HCT116 (cell line): ENCODE data around the gene CCL14.

Experiments used
- CBX3 ChIP-seq: IDR thresholded peaks from 2 replicates; pipeline ENCODE4 v1.6.1; 2012; ENCODE audit warnings: low read depth
- EGR1 ChIP-seq: IDR thresholded peaks from 2 replicates; pipeline ENCODE4 v1.6.1; 2012; ENCODE audit warnings: low read depth
- ELF1 ChIP-seq: IDR thresholded peaks from 2 replicates; pipeline ENCODE4 v1.6.1; 2012; ENCODE audit warnings: low read depth, borderline replicate concordance
- EZH2 ChIP-seq: fragments of 200-600 bp; sonication (generic); IDR thresholded peaks from 2 replicates; pipeline ENCODE4 v1.6.1; 2017; ENCODE audit warnings: antibody characterized with exemption, mixed run types
- EZH2phosphoT487 ChIP-seq: fragments of 200-600 bp; IDR thresholded peaks from 2 replicates; pipeline ENCODE4 v1.6.1; 2018; ENCODE audit warnings: antibody characterized with exemption, borderline replicate concordance
- POLR2A ChIP-seq: IDR thresholded peaks from 2 replicates; pipeline ENCODE4 v1.7.0; 2011; ENCODE audit warnings: borderline replicate concordance; ENCODE audit not compliant: insufficient read depth, insufficient read length; ENCODE audit errors: extremely low read depth
- POLR2AphosphoS5 ChIP-seq: IDR thresholded peaks from 2 replicates; pipeline ENCODE4 v1.6.1; 2011; ENCODE audit warnings: mild to moderate bottlenecking, low read depth, low read length, moderate library complexity
- YY1 ChIP-seq: IDR thresholded peaks from 2 replicates; pipeline ENCODE4 v1.6.1; 2011; ENCODE audit warnings: low read length, low read depth, moderate library complexity, mild to moderate bottlenecking; ENCODE audit not compliant: insufficient replicate concordance; ENCODE audit errors: extremely low read depth
- TF ChIP-seq, protein P1 (sequence below): IDR thresholded peaks from 2 replicates; pipeline ENCODE4 v1.6.1; 2012; ENCODE audit warnings: low read depth
- TF ChIP-seq, protein P2 (sequence below), 3 experiments: fragments of 200-600 bp in 1 of 3; sonication (generic) in 1 of 3; IDR thresholded peaks in 2 of 3; conservative IDR thresholded peaks in 1 of 3; 2 replicates each; pipeline ENCODE4 v1.5.1; 2012 to 2017; ENCODE audit warnings: low read depth in 2 of 3, low read length in 2 of 3, antibody characterized with exemption in 1 of 3, borderline replicate concordance in 1 of 3, control low read depth in 1 of 3, mild to moderate bottlenecking in 1 of 3, mixed read lengths in 1 of 3, mixed run types in 1 of 3, moderate library complexity in 1 of 3; ENCODE audit not compliant: insufficient read depth in 1 of 3
- TF ChIP-seq, protein P3 (sequence below): IDR thresholded peaks from 2 replicates; pipeline ENCODE4 v1.6.1; 2012

- TF ChIP-seq, protein P1, sequence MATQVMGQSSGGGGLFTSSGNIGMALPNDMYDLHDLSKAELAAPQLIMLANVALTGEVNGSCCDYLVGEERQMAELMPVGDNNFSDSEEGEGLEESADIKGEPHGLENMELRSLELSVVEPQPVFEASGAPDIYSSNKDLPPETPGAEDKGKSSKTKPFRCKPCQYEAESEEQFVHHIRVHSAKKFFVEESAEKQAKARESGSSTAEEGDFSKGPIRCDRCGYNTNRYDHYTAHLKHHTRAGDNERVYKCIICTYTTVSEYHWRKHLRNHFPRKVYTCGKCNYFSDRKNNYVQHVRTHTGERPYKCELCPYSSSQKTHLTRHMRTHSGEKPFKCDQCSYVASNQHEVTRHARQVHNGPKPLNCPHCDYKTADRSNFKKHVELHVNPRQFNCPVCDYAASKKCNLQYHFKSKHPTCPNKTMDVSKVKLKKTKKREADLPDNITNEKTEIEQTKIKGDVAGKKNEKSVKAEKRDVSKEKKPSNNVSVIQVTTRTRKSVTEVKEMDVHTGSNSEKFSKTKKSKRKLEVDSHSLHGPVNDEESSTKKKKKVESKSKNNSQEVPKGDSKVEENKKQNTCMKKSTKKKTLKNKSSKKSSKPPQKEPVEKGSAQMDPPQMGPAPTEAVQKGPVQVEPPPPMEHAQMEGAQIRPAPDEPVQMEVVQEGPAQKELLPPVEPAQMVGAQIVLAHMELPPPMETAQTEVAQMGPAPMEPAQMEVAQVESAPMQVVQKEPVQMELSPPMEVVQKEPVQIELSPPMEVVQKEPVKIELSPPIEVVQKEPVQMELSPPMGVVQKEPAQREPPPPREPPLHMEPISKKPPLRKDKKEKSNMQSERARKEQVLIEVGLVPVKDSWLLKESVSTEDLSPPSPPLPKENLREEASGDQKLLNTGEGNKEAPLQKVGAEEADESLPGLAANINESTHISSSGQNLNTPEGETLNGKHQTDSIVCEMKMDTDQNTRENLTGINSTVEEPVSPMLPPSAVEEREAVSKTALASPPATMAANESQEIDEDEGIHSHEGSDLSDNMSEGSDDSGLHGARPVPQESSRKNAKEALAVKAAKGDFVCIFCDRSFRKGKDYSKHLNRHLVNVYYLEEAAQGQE = no peak
- TF ChIP-seq POLR2AphosphoS5 = no peak
- no peak for TF ChIP-seq YY1
- TF ChIP-seq, protein P2, sequence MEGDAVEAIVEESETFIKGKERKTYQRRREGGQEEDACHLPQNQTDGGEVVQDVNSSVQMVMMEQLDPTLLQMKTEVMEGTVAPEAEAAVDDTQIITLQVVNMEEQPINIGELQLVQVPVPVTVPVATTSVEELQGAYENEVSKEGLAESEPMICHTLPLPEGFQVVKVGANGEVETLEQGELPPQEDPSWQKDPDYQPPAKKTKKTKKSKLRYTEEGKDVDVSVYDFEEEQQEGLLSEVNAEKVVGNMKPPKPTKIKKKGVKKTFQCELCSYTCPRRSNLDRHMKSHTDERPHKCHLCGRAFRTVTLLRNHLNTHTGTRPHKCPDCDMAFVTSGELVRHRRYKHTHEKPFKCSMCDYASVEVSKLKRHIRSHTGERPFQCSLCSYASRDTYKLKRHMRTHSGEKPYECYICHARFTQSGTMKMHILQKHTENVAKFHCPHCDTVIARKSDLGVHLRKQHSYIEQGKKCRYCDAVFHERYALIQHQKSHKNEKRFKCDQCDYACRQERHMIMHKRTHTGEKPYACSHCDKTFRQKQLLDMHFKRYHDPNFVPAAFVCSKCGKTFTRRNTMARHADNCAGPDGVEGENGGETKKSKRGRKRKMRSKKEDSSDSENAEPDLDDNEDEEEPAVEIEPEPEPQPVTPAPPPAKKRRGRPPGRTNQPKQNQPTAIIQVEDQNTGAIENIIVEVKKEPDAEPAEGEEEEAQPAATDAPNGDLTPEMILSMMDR (IDR thresholded peaks at IDR 0.05 in 2 of 3, conservative IDR thresholded peaks at IDR 0.05 in 1 of 3; ENCODE audit: borderline replicate concordance in 1 of 3, insufficient read depth in 1 of 3, low read depth in 2 of 3, low read length in 2 of 3) = no peak
- TF ChIP-seq ELF1 = no peak
- no peak for TF ChIP-seq EGR1
- TF ChIP-seq, protein P3, sequence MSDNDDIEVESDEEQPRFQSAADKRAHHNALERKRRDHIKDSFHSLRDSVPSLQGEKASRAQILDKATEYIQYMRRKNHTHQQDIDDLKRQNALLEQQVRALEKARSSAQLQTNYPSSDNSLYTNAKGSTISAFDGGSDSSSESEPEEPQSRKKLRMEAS = no peak
- no peak for TF ChIP-seq EZH2phosphoT487
- no peak for TF ChIP-seq POLR2A
- TF ChIP-seq CBX3 = no peak
- no peak for TF ChIP-seq EZH2
These were observed 41.2 kb upstream of the CCL14 start for GRCh38 chr17:36027761-36028160.
